Measurements from ENCODE around the gene MUC4.

The MUC4 gene

DNA sequence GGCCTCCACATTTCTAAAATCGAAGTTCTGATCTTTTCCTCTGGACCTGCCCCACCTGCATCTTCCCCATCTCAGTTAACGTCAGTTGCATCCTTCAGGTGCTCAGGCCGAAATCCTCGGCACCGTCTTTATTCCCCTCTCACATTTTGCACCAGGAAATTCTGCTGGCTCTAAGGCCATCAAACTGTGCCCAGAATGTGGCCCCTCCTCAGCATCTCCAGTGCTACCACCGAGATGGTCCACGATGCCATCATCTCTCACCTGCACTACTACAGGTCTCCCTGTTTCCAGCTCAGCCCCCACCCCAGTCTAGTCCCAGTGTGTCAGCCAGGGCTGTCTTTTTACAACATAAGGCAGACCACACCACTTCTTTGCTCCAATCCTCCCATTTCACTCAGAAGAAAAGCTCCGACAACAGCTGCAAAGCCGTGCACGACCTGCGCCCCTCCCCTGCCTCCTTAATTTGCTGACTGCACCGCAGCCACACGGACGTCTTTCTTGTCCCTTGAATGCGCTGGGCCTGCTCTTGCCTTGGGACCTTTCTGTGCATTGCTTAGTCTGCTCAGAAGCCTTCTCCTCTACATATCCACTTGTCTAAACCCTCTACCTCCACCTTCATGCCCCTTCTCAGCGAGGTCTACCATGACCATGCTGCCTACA is 76.6 kb downstream of the MUC4 start:
- DNase-seq (ENCODE audit: low read depth in 1 of 2, low spot score in 1 of 2): no peak
- H3K27ac ChIP-seq (replicated peaks): no peak overlapping the region
- no peak for TF ChIP-seq POLR2AphosphoS5 (IDR thresholded peaks at IDR 0.05; ENCODE audit: low read depth)
- TF ChIP-seq, protein P1, sequence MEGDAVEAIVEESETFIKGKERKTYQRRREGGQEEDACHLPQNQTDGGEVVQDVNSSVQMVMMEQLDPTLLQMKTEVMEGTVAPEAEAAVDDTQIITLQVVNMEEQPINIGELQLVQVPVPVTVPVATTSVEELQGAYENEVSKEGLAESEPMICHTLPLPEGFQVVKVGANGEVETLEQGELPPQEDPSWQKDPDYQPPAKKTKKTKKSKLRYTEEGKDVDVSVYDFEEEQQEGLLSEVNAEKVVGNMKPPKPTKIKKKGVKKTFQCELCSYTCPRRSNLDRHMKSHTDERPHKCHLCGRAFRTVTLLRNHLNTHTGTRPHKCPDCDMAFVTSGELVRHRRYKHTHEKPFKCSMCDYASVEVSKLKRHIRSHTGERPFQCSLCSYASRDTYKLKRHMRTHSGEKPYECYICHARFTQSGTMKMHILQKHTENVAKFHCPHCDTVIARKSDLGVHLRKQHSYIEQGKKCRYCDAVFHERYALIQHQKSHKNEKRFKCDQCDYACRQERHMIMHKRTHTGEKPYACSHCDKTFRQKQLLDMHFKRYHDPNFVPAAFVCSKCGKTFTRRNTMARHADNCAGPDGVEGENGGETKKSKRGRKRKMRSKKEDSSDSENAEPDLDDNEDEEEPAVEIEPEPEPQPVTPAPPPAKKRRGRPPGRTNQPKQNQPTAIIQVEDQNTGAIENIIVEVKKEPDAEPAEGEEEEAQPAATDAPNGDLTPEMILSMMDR (IDR thresholded peaks at IDR 0.05; ENCODE audit: insufficient read depth, low read length): no peak
- TF ChIP-seq SPI1 (IDR thresholded peaks at IDR 0.05; ENCODE audit: borderline replicate concordance, low read depth): no peak
- TF ChIP-seq, protein P2, sequence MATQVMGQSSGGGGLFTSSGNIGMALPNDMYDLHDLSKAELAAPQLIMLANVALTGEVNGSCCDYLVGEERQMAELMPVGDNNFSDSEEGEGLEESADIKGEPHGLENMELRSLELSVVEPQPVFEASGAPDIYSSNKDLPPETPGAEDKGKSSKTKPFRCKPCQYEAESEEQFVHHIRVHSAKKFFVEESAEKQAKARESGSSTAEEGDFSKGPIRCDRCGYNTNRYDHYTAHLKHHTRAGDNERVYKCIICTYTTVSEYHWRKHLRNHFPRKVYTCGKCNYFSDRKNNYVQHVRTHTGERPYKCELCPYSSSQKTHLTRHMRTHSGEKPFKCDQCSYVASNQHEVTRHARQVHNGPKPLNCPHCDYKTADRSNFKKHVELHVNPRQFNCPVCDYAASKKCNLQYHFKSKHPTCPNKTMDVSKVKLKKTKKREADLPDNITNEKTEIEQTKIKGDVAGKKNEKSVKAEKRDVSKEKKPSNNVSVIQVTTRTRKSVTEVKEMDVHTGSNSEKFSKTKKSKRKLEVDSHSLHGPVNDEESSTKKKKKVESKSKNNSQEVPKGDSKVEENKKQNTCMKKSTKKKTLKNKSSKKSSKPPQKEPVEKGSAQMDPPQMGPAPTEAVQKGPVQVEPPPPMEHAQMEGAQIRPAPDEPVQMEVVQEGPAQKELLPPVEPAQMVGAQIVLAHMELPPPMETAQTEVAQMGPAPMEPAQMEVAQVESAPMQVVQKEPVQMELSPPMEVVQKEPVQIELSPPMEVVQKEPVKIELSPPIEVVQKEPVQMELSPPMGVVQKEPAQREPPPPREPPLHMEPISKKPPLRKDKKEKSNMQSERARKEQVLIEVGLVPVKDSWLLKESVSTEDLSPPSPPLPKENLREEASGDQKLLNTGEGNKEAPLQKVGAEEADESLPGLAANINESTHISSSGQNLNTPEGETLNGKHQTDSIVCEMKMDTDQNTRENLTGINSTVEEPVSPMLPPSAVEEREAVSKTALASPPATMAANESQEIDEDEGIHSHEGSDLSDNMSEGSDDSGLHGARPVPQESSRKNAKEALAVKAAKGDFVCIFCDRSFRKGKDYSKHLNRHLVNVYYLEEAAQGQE (IDR thresholded peaks at IDR 0.05; ENCODE audit: insufficient replicate concordance, low read depth): no peak
- no peak for TF ChIP-seq GABPA (IDR thresholded peaks at IDR 0.05; ENCODE audit: low read depth)
- H3K27me3 ChIP-seq (ENCODE audit: insufficient read depth, poor library complexity, severe bottlenecking): peaks cover 5% of the 10 kb centered on the region
- H3K4me3 ChIP-seq (replicated peaks; ENCODE audit: insufficient read depth, low read length): no peak overlapping the region

DNA sequence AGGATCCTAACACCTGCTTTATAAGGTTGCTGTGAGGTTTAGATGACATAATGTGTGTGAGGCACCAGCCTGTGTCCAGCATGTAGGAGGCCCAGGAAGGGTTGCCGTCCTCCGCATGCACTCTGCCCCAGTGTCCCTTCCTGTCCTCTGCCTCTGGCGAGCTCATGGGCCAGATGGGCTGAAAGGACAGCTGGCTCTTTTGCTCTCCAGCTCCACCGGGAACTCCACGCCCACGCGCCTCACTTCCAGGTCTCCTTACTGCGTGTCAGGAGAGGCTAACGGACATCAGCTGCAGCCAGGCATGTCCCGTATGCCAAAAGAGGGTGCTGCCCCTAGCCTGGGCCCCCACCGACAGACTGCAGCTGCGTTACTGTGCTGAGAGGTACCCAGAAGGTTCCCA is 78.8 kb downstream of the MUC4 start:
- Histone ChIP-seq H3K4me3 (replicated peaks; ENCODE audit: insufficient read depth, low read length) (no peak overlapping the region), H3K27me3 (ENCODE audit: insufficient read depth, poor library complexity, severe bottlenecking) (peaks cover 5% of the 10 kb centered on the region), H3K27ac (replicated peaks) (no peak overlapping the region)
- TF ChIP-seq POLR2AphosphoS5 (IDR thresholded peaks at IDR 0.05; ENCODE audit: low read depth) (no peak), GABPA (IDR thresholded peaks at IDR 0.05; ENCODE audit: low read depth) (no peak), SPI1 (IDR thresholded peaks at IDR 0.05; ENCODE audit: borderline replicate concordance, low read depth) (no peak)
- TF ChIP-seq, protein P2 (IDR thresholded peaks at IDR 0.05; ENCODE audit: insufficient replicate concordance, low read depth): no peak
- no peak for DNase-seq (ENCODE audit: low read depth in 1 of 2, low spot score in 1 of 2)

DNA sequence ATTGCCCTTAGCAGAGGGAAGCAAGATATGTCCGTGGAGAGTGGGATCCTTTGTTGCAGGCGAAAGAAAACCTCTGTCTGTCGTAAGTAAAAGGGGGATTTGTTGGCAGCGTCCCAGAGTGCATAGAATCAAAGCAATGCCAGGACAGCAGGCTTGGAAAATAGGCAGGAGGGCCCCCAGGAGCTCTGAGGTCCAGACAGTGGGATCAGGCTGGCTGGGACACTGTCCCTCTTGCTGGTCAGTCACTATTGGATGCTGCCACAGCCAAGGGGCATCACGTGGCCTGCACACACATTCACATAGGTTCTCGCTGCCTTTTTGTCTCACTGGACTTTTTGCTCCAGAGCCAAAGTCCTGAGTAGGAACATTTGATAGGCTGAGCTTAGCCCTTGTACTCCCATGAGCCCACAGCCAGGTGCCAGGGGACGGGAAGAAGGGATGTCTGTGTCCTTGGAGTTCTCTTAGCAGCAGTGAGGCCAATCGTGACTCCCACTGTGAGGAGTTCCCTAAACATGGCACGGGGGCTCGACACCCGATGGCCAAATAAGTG is 80.3 kb downstream of the MUC4 start:
- H3K4me3 ChIP-seq (replicated peaks; ENCODE audit: insufficient read depth, low read length): no peak overlapping the region
- TF ChIP-seq SPI1 (IDR thresholded peaks at IDR 0.05; ENCODE audit: borderline replicate concordance, low read depth) (no peak), GABPA (IDR thresholded peaks at IDR 0.05; ENCODE audit: low read depth) (no peak), POLR2AphosphoS5 (IDR thresholded peaks at IDR 0.05; ENCODE audit: low read depth) (no peak)
- TF ChIP-seq, protein P1 (IDR thresholded peaks at IDR 0.05; ENCODE audit: insufficient read depth, low read length): no peak
- TF ChIP-seq, protein P2 (IDR thresholded peaks at IDR 0.05; ENCODE audit: insufficient replicate concordance, low read depth): no peak
- DNase-seq (ENCODE audit: low read depth in 1 of 2, low spot score in 1 of 2): no peak
- H3K27ac ChIP-seq (replicated peaks): no peak overlapping the region
- no peaks in the 10 kb centered on the region for H3K27me3 ChIP-seq (ENCODE audit: insufficient read depth, poor library complexity, severe bottlenecking)
